ENCODE results near the gene ZSCAN25.

- TF ChIP-seq CTCF (IDR thresholded peaks at IDR 0.05) = no peak
- no peak for TF ChIP-seq POLR2A (IDR thresholded peaks at IDR 0.05)
These were observed 772 bp upstream of the ZSCAN25 start for GRCh38 chr7:99615989-99616358.

Data from right lobe of liver (tissue), 4 donors.